HS-5 (cell line): ENCODE data around the gene CLN6.
"Not testable (repeated sequence)": the region's sequence is repeated elsewhere in the genome, so short reads cannot be mapped to it uniquely, and the experiment has no call there.

Experiments
- DNase-seq: peaks from one replicate; pipeline ENCODE4 v3.0.0-alpha.2; 2012; ENCODE audit warnings: low read depth

The CLN6 gene

DNA sequence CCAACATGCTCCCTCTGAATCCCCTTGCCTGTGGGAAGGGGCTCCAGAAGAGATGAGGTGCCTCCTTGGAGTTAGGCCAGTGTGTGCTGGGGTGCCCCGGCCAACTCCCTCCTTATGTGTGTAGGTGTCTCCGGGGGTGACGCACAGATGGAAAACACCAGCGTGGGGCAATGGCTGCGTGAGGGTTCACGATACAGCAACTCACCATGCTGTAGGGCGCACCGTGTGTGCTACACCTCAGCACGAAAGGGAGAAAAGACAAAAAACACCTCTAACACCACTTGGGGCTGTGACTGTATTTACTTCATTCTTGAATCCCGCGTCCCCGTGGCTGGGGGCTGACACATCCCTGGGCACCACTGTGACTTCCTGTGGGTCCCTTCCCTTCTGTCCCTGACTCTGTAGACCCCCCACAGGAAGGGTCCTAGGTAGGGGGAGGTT is 22.8 kb downstream of the CLN6 start:
- no peak for DNase-seq

DNA sequence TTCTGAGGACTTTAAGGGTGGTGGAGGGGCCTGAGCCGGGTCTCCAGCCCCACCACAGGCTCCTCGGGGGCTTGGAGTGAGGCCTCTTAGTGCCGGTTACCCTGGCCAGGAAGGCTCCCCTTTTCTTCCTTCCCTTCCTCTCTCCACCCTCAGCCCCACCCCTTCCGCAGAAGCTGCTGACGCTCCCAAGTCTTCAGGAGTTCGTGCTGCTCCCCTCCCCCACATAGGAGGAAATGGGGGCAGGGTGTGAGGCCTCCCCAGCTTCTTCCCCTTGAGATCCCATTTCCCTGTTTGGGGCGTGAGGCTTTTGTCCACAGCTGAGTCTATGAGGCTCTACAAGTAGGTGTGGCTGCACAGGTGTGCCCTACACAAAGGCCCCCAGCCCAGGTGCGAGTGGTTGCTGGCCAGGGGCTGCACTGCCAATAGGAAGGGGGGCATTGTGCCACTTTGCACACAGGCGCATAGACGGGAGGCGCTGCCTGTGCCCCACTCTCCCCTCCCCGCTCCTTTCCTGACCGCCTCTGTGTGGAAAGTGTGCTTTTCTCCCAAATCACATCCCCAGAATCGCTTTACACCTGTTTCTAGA is 23.5 kb downstream of the CLN6 start:
- no peak for DNase-seq

DNA sequence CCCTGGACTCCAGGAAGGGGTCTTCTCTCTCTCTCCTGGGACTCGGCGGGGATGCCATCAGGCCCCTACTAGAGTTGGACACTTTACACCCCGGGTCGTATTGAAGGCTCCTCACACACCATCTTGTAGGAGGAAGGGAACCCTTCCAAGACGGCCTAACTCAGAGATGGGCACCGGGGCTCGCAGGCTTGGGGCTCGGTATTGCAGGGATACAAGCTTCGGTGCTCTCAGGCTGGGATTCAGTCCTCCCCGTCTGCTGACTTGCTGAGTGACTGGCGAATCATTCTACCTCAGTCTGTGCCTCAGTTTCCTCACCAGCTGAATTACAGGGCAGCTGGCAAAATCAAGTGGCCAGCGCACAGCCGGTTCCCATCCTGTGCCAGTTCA is 24.0 kb downstream of the CLN6 start:
- no peak for DNase-seq

DNA sequence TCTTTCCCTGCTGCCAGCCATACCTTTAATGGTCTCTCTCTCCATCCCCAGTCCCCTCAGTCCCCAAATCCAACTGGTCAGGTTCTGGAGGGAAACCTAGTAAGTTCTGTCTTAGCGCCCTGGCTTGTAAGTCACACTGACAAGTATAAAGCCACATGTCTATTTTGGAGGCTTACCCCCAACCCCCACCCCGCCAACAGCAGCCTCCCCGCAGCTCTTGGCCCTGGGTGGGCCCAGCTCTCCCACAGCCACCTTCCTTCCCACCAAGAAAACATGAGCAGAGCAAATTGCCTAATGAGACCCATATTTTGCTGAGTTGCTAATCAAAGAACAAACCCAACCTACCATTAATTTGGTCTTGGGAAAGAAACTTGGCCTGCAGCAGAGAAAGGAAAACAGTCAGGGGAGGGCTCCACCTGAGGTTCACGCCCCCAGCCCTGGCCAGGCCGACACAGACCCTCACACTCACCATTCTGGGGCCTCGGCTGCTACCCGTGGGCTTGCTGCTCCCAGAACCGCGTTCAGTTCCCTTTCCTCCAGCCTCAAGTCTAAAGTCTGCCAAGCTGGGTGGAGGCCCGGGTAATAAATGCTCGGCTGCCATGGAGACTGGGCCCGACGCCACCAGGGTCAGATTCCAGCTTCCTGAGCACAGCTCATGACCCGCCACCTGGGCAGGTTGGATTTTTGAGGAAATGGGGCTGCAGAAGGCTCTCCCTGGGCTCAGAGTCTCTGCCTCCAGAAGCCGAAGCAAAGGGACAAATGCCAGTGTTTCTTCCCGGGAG is 24.6 kb downstream of the CLN6 start, which contains the start of gene CALML4:
Gene CALML4, minus strand, starts transcription at position 557 of the 782 bp plus-strand sequence. Its CDS starts 85 bp downstream, at position 472.
- no peak for DNase-seq

DNA sequence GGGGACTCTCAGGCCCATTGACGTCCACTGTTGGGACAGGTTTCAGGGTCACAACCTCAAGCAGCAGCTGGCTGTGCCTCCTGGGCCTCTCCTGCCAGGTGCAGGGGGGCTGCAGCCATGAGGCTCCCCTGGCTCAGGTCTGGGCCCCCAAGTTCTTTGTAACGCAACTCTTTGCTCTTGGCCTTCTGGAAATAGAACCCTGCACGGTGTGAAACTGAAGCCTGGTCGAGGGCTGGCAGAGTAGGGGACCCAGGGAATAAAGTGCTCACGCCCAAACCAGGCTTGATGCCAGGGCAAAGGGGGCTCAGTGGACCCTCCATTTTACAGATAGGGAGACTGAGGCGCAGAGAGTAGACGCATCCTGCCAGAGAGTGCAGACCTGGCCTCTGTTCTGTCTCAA is 25.2 kb downstream of the CLN6 start:
- no peak for DNase-seq

DNA sequence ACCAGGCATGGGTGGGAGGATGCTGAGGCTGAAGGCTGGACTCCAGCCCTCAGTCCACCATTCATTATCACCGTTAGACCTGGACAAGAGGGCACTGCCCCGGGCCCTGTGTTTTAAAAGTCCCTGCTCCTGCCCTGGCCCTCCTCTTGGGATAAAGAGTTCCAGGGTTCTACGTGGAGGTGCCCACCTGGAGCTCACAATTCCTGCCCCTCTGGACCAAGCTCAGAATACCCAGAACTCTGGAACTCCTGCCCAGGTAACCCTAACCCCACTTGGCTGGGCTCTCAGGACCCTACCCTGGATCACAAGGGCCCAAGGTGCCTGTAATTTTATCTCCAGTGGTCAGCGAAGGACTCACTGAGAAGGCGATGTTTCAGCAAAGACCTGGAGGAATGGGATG is 25.6 kb downstream of the CLN6 start:
- DNase-seq: no peak

DNA sequence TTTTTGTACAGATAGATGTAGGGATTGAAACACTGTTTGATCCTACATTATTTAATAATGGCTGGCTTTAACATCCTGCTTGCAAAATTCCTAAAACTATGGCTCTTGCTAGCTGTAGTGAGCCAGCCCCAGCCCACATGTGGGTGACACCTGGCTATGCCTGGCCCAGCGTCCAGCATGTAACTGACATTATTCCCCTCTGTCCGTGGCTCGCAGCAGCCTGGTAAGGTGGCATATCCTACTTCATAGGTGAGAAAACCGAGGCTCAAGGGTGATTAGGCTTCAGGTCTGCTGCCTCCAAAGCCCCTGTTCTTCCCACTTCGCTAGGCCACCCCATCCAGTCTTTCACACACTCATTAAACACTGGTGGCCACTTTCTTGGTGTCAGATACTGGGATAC is 26.0 kb downstream of the CLN6 start:
- DNase-seq: no peak

DNA sequence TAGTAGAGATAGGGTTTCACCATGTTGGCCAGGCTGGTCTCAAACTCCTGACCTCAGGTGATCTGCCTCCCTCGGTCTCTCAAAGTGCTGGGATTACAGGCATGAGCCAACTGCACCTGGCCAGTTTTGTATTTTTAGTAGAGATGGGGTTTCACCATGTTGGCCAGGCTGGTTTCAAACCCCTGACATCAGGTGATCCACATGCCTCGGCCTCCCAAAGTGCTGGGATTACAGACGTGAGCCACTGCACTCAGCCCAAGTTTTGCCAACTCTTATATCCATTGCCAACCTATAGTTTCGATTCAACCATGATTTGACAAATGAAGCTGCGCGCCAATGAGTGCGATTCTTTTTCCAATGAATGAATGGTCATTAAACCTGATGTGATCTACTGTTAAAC is 26.5 kb downstream of the CLN6 start:
- DNase-seq: not testable (repeated sequence)

DNA sequence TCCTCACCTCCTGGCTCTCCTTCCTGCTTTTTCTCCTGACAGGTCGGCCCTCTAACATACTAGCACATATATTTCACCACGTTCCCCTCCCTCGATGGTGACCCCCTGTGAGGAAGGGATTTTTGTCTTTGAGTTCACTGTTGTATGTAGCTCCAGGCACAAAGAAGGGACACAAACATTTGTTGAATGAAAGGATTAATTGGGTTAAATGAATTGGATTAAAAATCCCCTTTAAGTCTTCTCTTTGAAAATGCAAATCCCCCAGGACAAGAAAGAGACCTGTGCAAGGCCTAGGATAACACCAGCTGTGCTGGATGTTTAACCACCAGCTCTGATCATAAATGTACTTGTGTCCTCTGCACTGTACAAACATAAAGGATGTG is 27.7 kb downstream of the CLN6 start:
- no peak for DNase-seq

DNA sequence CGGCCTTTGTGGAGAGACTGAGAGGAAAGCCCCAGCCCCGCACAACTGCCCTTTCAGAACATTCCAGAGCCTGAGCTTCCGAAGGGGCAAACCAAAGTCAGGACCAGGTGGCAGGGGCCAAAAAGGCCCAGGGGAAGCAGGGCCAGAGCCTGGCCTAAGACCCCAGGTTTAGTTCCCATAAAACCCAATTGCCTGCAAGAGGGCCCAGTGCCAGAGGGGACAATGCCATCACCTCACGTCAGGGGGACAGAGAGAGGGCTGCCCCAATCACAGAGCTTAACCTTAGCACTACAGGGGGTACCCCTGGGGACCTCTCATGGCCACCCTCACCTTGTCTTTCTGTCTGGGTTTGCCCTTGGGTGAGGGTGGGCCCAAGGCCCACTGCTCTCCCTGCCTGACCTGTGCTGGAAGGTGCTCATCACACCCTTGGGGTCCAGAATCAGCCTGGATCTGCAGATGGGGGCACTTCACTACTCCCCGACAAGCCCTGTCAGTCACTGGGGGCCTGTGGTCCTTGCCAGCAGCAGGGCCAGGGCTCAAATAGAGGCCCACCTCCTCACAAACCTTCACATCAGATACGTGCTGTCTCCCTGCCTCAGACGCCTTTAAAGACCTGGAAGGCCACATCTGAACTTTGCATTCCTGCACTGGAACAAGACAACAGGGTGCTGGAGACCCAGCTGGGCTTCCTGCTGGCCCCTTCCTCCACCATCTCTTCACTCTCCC is 28.2 kb downstream of the CLN6 start:
- no peak for DNase-seq

DNA sequence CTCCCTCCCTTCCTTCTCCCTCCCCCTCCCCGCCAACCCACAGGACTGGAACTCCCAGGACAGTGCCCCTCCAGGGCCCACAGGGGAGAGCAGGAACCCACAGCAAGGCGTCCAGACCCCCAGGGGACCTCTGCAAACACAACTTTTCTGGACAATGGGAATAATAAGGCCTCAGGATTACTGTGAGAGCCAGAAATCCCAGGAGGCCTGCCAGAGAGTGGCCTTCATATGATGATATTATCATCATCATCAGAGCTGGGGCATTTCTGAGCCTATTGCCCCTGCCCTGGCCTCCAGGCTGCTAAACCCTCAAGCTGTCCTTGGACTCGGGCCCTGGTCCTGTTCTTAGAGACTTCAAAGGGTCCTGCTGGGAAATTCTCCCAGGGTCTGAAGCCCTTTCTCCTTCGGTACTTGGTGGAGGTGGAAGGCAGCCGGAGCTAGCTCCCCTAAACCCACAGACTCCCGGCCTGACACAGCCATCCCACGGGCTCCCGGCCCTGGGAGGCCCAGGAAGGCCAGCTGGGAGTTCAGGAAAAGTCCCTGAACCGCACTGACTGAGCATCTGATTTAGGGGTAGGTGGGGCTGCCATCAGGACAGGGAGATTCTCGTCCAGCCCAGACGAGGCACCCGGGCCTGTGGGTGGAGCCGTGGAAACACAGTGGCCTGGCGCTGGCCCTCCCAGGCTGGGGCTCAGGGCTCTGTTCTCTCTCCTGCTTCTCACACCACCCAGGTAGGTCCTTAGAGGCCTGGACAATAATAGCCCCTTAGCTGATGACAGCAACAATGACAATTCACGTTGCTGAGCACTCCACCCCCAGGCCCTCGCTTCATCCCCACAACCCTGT is 29.3 kb downstream of the CLN6 start:
- DNase-seq: no peak

DNA sequence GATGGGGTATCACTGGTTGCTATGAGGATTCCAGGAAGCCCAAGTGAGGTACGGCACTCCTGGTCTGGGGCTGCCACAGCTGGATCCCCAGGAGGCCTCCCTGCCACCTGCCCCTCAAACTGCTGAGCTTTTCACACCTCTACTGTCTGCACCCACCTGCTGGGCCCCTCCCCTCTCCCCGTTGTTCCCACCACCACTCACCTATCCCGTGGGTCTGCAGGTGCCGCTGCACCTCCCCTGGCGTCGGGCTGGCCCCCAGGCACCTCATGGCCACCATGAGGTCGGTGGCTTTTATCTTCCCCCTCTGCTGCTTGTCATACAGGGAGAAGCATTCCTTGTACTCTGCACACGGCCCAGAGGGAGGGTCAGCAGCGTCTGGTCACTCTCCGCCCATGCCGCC is 30.2 kb downstream of the CLN6 start:
- no peak for DNase-seq

DNA sequence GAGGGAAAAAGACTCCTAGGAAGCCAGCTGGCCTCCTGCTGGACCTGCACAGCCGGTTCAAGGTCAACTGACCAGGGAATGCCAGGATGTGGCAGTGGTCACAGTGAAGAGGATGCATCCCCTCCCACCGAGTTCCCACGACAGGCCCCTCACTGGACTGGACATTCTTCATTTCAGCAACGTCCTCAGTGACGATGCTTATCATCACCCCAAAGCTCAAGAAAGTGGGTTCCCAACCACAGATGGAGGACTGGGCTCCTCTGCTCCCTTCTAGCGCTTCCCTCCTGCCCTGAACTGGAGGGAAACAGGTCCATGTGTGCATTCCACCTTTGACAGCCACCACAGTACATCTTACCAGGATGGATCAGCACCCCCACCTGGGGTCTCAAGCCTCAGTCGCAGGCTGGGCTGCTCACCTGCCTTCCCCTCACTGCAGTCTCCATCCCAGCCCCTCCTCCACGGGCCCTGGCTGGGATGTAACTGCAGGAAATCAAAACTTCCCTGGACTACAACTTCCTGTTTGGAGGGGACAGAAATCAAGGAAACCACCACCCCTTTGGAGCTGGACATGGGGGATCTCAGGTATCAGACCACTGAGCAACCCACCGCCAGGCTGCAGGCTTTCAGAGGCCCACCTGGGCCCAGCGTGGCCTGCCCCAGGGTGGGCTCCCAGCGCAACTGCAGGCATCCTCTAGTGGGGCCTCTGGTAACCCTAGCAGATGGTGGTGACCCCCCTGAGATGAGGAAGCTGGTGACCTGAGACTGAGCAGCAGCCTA is 31.7 kb downstream of the CLN6 start:
- DNase-seq: no peak

DNA sequence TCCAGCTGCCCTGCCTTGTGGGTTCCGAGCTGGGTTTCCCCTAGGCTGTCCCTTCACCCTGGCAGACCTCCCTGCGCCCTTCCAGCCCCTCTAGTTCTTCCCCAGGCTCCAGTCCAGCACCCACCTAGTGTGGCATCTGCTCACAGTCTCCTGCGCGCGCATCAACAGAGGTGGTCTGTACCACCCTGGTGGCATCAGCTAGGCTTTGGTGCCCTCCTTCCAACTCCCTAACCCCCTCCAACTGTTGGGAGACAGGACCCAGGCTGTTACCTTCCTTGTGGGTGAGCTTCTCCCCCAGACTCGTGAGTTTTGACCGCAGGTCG is 32.4 kb downstream of the CLN6 start:
- DNase-seq: no peak

DNA sequence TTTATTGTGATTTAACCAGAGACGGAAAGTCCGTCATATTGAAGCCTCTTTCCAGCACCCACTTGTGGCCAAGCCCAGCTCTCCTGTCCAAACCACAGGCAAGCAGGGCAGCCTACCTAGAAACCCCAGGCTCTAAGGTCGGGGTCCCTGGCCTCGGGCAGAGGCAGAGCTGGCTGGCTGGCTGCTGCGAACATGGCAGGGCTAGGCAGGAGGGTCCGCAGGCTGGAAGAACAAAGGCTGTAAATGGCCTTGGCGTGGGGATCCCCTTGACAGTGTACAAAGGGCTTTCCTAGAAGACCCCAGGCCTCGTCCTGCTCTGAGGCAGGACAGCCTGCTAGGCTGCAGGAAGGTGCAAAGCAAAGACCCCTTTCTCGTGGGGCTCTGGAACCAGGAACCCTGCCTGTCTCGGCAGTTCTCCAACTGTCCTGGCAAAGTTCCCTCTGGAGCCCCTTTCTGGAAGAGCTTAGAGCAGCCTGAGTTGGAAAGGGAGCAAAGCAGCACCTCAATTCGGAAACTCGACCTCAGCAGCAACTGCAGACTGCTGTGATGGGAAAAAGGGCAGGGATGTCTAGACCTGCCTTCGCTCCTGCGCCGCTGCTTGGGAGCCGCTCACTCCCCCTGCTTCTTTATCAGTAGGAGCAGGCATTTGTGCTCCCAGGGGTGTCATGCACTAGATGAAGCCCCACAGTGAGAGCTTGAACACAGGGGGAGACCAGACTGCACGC is 32.9 kb downstream of the CLN6 start:
- DNase-seq: no peak

DNA sequence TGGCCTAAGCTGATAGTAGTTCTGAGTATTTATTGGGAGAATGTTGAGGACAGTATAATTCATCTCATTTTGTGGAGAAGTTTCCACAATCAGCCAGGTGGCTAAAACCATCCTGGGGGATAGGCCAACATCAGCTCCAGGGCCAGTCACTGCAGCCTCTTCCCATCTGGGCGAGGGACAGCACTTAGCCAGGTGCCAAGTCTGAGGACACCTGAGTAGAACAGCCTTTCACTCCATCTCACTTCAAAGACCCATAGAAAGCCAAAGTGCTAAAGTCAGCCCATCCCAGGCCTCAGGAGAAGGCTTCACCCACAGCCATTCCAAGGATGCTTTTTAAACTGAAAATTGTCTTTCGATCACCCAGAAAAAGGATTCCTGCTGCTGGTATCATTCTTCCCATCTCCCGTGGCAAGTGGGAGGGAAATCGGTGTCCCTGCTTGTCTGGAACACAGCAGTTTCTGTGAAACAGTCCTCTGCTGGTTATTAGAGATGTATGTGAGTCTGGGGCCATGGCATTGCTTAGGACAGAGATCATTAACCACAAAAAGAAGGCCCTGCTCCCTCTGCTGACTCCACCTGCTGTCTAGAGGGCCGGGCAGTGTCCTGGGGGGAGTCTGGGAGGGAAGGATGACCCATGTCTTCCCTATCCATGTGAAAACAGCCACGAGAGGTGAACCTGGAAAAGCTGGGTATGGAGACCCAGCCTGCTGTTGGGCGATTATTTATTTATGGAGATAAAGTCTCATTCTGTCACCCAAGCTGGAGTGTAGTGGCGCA is 34.0 kb downstream of the CLN6 start:
- DNase-seq: no peak

DNA sequence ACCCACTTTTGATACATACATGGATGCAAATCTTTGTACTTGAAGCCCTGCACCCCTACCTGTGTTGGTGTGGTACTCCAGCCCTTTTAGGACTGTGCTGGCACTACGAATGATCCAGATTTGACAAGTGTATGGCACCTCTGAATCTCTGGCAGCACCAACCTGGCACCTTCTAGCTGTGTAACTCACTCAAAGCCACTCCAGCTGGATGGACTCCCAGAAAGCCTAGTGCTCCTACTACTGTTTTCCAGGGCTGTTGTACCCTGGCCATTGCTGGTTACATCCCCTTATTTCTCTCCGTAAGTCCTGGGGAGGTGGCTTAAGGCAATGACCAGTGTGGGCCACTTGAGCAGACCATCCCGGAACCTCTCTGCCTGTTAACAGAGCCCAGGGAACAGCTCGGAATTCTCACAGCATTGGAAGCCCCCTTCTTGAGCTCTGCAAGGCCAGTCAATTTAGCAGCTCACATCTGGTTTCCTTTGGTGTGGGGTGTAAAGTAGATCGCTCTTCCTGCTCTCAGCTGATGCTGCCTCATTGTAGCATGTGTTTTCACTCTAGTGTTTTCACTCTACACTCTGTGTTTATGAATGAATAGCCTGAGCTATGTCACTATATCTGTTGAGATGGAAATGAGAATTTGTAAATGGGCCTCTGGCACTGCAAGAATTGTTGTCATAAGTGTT is 36.6 kb downstream of the CLN6 start:
- no peak for DNase-seq

DNA sequence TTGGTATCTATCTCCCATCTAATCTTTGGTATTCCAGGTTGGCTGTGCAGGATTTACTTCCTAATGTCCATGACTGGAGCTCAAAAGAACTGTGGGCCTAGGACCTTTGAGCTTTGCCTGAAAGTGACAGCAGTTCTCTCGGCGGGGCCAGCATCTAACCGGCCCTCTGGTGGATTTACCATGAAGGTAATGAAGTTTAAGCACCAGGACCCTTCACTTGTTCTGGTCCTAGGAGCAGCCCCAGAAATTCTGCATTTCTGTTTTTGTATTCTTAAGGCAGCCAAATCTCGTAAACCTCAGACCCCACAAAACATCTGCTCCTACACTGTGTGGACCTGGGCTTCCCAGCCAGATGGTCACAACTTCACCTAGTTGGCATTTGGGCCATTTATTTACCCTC is 37.4 kb downstream of the CLN6 start:
- DNase-seq: no peak

DNA sequence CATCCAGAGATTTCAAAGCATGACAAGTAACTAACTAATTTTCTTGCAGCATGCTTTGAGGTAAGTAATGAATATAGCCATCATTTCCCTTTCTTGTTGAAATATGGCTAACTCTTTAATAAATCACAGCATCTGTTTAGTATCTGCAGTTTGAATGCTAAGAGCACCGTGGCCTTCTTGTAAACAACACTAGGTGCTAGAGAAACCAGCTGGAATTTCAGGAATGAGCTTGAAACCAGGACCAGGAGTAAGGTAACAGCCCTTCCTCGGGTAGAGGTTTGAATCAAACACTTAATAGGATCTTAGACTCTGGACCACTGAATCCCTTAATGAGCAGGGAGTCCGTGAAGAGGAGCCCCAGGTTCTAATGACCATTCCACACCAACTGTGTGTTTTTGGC is 38.0 kb downstream of the CLN6 start:
- no peak for DNase-seq

DNA sequence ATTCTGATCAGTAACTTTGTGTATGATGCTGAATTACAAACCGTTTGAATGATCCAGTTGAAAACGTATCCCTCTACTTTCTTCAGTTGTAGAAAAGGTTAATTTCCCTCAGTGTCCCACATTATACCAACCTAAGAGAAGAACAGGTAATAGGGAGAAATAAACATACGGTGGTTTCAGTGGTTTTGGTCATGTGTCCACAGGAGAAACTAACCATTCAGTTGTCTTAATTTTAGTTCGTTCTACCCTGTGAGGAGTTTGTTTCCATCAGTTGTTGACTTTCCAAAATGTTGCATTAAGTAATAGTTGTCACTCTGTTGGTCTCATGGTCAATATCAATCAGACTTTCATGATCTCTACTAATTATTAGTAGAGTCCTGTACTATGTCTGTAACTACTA is 39.5 kb downstream of the CLN6 start:
- no peak for DNase-seq
